Ishikawa (cell line): ENCODE data around the gene STK32C.

ENCODE experiments used
- CEBPB ChIP-seq: IDR thresholded peaks from 2 replicates; pipeline ENCODE4 v1.6.1; 2012
- CREB1 ChIP-seq: IDR thresholded peaks from 2 replicates; pipeline ENCODE4 v1.6.1; 2012; ENCODE audit warnings: low read depth
- EGR1 ChIP-seq: IDR thresholded peaks from 2 replicates; pipeline ENCODE4 v1.6.1; 2012
- EP300 ChIP-seq: IDR thresholded peaks from 2 replicates; pipeline ENCODE4 v1.6.1; 2012; ENCODE audit warnings: borderline replicate concordance
- FOXM1 ChIP-seq: IDR thresholded peaks from 2 replicates; pipeline ENCODE4 v1.6.1; 2012; ENCODE audit warnings: low read depth, borderline replicate concordance
- NFIC ChIP-seq: IDR thresholded peaks from 2 replicates; pipeline ENCODE4 v1.6.1; 2012
- RAD21 ChIP-seq: IDR thresholded peaks from 2 replicates; pipeline ENCODE4 v1.6.1; 2012; ENCODE audit warnings: low read depth
- TAF1 ChIP-seq: IDR thresholded peaks from 2 replicates; pipeline ENCODE4 v1.6.1; 2012; ENCODE audit warnings: low read depth, mild to moderate bottlenecking
- TCF12 ChIP-seq: IDR thresholded peaks from 2 replicates; pipeline ENCODE4 v1.6.1; 2012; ENCODE audit warnings: low read depth
- TEAD4 ChIP-seq: IDR thresholded peaks from 2 replicates; pipeline ENCODE4 v1.6.1; 2012
- USF1 ChIP-seq: IDR thresholded peaks from 2 replicates; pipeline ENCODE4 v1.6.1; 2012
- YY1 ChIP-seq: IDR thresholded peaks from 2 replicates; pipeline ENCODE4 v1.6.1; 2012; ENCODE audit warnings: low read depth
- ZBTB7A ChIP-seq: IDR thresholded peaks from 2 replicates; pipeline ENCODE4 v1.6.1; 2012; ENCODE audit warnings: low read depth
- TF ChIP-seq, protein P1 (sequence below): IDR thresholded peaks from 2 replicates; pipeline ENCODE4 v1.6.1; 2012; ENCODE audit warnings: low read depth, mild to moderate bottlenecking
- TF ChIP-seq, protein P2 (sequence below): IDR thresholded peaks from 2 replicates; pipeline ENCODE4 v1.6.1; 2012

STK32C gene

GRCh38 chr10:132299371-132300336 is 8.1 kb downstream of the STK32C start:
- no peak for TF ChIP-seq RAD21

GRCh38 chr10:132298038-132298881 is 9.5 kb downstream of the STK32C start:
- no peak for TF ChIP-seq NFIC
- TF ChIP-seq TCF12 = no peak
- TF ChIP-seq EGR1 = no peak
- no peak for TF ChIP-seq YY1
- no peak for TF ChIP-seq FOXM1
- TF ChIP-seq, protein P1, sequence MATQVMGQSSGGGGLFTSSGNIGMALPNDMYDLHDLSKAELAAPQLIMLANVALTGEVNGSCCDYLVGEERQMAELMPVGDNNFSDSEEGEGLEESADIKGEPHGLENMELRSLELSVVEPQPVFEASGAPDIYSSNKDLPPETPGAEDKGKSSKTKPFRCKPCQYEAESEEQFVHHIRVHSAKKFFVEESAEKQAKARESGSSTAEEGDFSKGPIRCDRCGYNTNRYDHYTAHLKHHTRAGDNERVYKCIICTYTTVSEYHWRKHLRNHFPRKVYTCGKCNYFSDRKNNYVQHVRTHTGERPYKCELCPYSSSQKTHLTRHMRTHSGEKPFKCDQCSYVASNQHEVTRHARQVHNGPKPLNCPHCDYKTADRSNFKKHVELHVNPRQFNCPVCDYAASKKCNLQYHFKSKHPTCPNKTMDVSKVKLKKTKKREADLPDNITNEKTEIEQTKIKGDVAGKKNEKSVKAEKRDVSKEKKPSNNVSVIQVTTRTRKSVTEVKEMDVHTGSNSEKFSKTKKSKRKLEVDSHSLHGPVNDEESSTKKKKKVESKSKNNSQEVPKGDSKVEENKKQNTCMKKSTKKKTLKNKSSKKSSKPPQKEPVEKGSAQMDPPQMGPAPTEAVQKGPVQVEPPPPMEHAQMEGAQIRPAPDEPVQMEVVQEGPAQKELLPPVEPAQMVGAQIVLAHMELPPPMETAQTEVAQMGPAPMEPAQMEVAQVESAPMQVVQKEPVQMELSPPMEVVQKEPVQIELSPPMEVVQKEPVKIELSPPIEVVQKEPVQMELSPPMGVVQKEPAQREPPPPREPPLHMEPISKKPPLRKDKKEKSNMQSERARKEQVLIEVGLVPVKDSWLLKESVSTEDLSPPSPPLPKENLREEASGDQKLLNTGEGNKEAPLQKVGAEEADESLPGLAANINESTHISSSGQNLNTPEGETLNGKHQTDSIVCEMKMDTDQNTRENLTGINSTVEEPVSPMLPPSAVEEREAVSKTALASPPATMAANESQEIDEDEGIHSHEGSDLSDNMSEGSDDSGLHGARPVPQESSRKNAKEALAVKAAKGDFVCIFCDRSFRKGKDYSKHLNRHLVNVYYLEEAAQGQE = no peak
- TF ChIP-seq EP300 = no peak
- TF ChIP-seq CREB1 = no peak
- no peak for TF ChIP-seq USF1
- no peak for TF ChIP-seq TAF1
- TF ChIP-seq, protein P2, sequence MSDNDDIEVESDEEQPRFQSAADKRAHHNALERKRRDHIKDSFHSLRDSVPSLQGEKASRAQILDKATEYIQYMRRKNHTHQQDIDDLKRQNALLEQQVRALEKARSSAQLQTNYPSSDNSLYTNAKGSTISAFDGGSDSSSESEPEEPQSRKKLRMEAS = no peak
- no peak for TF ChIP-seq TEAD4
- no peak for TF ChIP-seq RAD21
- TF ChIP-seq ZBTB7A = no peak
- TF ChIP-seq CEBPB = no peak

DNA sequence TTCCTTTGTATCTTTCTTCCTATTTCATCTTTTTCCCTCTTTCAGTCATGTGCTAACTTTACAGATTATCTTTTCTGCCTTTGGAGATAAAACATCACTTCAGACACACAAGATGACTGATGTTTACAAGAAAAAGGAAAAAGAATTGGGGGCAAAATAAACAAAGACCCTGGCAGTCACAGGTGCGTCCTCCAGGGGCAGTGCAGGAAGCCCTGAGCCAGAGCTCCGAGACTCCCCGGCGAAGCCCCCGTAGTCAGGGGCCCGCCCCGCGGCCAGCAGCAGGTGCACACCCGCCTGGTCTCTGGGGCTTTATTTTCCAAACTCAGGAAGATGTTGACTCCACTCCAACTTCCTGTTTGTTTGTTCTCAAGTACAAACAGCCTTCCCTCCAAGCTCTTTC is 10.2 kb downstream of the STK32C start:
- TF ChIP-seq TEAD4 = no peak
- TF ChIP-seq USF1 = no peak
- TF ChIP-seq TAF1 = no peak
- TF ChIP-seq, protein P1 = no peak
- TF ChIP-seq EGR1 = no peak
- no peak for TF ChIP-seq CEBPB
- TF ChIP-seq, protein P2 = no peak
- no peak for TF ChIP-seq YY1
- TF ChIP-seq FOXM1 = no peak
- TF ChIP-seq RAD21 = no peak
- TF ChIP-seq CREB1 = no peak
- no peak for TF ChIP-seq ZBTB7A
- no peak for TF ChIP-seq EP300
- no peak for TF ChIP-seq NFIC
- no peak for TF ChIP-seq TCF12

DNA sequence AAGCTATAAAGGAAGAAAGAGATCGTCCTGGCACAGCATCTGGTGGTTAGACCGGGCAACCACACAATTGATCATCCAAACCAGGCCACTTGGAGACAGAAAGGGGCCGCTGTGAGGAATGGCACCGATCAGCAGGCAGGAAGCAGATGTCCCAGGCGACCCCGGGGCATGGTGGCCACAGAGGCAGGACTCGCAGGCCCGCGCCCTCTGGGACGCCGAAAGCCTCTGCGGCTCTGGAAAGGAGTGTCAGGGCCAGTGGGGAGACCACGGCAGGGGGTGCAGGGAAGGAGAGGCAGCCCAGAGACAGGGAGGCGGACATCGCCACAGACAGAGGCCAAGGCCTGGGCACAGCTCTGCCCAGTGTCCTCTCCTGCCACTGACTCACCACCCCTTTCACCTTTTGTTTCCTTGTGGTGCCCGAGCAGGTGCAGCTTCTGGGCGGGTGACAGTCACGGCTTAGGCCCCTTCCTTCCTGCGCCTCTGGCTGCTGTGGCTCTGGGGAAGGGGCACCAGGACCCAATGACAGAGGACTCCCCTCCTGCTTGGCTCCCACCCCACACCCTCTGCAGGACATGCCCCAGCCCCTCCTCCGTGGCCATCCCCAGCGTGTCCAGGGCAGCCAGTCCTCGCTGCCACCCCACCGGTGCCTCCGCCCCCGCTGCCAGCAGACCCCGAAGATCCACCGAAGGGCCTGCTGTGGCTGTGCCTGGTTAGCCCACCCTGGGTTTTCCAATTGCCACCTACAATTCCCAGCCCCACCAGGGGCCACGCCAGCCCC is 10.9 kb downstream of the STK32C start:
- TF ChIP-seq EGR1 (no peak), TEAD4 (no peak), NFIC (no peak), CREB1 (no peak), YY1 (no peak), TAF1 (no peak)
